GM12892 (cell line): ENCODE results near the gene RAPGEFL1. TPM values are rescaled to one million over a fixed set of nuclear protein-coding genes. Genes with fewer than 3 reads are reported as not detected.
"Not testable (repeated sequence)": the region's sequence is repeated elsewhere in the genome, so short reads cannot be mapped to it uniquely, and the experiment has no call there.

Experiments used
- DNase-seq: peaks from one replicate; pipeline ENCODE4 v3.0.0; 2011; ENCODE audit not compliant: insufficient read length
- FAIRE-seq: peaks from 2 replicates; lab custom pipeline; 2011; peaks lifted over from hg19 to GRCh38; lab: Jason Lieb, UNC
- POLR2A ChIP-seq: IDR thresholded peaks from 2 replicates; pipeline ENCODE4 v1.6.1; 2011; ENCODE audit warnings: low read depth, low read length, control low read depth
- POLR2AphosphoS5 ChIP-seq: IDR thresholded peaks from 2 replicates; pipeline ENCODE4 v1.6.1; 2011; ENCODE audit warnings: low read depth, low read length, control low read depth
- TAF1 ChIP-seq: IDR thresholded peaks from 2 replicates; pipeline ENCODE4 v1.6.1; 2011; ENCODE audit warnings: low read depth, mild to moderate bottlenecking, control low read depth, low read length, borderline replicate concordance
- polyA plus RNA-seq: library from polyadenylated mRNA; unstranded; fragments of >200 nt; gene quantifications from one replicate; pipeline ENCODE4 v1.2.1, GENCODE V29; 2012; ENCODE audit warnings: missing spikeins, inconsistent platforms; ENCODE audit not compliant: missing spikeins

Gene RAPGEFL1, protein sequence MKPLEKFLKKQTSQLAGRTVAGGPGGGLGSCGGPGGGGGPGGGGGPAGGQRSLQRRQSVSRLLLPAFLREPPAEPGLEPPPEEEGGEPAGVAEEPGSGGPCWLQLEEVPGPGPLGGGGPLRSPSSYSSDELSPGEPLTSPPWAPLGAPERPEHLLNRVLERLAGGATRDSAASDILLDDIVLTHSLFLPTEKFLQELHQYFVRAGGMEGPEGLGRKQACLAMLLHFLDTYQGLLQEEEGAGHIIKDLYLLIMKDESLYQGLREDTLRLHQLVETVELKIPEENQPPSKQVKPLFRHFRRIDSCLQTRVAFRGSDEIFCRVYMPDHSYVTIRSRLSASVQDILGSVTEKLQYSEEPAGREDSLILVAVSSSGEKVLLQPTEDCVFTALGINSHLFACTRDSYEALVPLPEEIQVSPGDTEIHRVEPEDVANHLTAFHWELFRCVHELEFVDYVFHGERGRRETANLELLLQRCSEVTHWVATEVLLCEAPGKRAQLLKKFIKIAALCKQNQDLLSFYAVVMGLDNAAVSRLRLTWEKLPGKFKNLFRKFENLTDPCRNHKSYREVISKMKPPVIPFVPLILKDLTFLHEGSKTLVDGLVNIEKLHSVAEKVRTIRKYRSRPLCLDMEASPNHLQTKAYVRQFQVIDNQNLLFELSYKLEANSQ
- 4.1 TPM for polyA plus RNA-seq

DNA sequence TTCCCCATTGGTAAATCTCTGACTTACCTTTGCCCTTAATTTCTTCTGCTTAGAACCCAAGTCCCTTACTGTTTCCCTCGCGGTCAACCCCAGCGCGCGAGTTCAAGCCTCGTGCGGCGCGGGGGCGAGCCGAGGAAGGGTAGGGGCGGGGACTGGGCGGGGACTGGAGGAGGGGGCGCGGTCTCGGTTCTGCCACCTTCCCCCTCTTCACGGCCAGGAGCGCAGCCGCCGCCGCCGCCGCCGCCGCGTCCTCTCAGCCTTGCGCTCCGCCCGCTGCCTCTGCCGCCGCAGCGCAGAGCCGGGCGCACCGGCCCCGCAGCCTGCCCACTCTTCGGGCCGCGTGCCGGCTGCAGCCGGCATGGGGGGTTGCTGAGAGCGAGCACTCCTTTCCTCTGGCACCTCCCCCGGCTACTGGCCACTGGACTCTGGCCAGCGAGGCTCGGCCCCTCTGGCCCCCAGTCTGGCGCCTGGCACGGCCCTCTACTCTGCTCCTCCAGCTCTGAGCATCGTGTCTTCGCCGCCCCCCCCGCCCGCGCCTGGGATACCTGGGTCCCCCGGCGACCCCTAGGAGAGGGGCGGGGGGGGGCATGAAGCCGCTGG lies at the start of gene RAPGEFL1:
Gene RAPGEFL1, plus strand, starts transcription at position 196 of the 600 bp plus-strand sequence. Its CDS starts 392 bp downstream, at position 588.
- peak; percentile 85 for FAIRE-seq
- DNase-seq, result peak; percentile 85
- no peak for TF ChIP-seq TAF1
- TF ChIP-seq POLR2A, result no peak
- TF ChIP-seq POLR2AphosphoS5, result no peak

GRCh38 chr17:40129498-40129897 lies 47.8 kb upstream of the RAPGEFL1 start:
- DNase-seq (no peak), FAIRE-seq (no peak)
- no peak for TF ChIP-seq POLR2AphosphoS5
- TF ChIP-seq TAF1, result no peak

- no peak; the same call in 1 of the 2 replicates for TF ChIP-seq POLR2A
- TF ChIP-seq POLR2AphosphoS5, result no peak; the same call in 1 of the 2 replicates
- FAIRE-seq (no peak), DNase-seq (no peak)
Observed at GRCh38 chr17:40130352-40131042, 46.8 kb upstream of the RAPGEFL1 start.

DNA sequence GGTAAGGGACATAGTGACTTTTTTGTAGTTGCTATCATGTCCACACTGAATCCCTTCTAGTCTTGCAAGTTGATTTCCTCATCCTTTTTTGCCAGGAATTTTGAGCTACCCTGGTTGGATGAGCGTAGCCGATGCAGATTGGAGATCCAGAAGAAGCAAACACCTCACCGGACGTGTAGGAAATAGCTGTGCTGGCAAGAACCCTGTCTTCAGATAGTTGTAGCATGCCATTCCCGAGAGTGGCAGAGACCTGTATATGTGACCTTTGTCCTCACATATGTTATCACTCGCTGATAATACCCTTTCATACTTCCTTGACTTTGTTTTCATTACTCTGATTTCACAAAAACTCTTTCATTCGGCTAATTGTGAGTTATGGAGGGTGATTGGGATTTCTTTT lies 43.1 kb upstream of the RAPGEFL1 start:
- TF ChIP-seq TAF1 (no peak), POLR2A (no peak), POLR2AphosphoS5 (no peak)
- DNase-seq (no peak), FAIRE-seq (no peak)

DNA sequence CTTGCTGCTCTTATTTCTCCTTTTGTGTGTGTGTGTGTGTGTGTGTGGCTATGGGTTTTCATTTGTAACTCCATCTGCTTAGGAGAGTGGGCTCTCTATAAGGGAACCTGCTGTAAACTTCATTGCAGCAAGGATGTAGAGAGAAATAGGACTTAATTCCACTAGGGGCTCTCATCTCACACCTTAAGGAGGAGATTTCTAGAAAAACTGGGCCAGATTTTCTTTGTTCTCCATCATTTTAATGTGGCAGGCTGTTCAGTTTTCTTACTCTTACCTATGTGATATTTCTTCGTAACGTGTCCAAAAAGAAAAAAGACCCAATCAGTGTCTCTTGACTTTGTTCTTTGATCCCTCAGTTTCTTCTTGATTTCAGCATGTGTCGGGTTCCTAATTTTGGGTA lies 41.5 kb upstream of the RAPGEFL1 start:
- DNase-seq (no peak), FAIRE-seq (no peak)
- TF ChIP-seq POLR2AphosphoS5 (no peak), TAF1 (no peak), POLR2A (no peak)

DNA sequence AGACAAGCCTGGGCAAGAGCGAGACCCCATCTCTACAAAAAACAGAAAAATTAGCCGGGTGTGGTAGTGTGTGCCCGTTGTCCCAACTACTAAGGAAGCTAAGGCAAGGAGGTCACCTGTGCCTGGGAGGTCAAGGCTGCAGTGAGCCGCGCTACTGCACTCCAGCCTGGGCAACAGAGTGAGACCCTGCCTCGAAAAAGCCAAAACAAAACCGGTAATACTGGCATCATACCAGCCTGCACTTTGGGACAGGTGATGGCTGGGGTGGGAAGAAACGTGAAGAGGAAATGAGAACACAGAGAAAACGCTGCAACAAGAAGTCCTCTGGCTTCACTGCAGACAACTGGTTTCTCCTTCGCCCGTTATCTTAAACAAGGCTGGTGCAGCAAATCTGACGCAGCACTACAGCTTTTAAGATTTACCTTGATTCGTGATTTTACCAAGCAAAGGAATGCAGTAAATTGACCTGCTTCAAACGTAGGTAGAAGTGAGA lies 37.7 kb upstream of the RAPGEFL1 start:
- DNase-seq (no peak), FAIRE-seq (no peak)
- TF ChIP-seq TAF1 (no peak), POLR2AphosphoS5 (no peak), POLR2A (no peak)

- DNase-seq, FAIRE-seq: not testable (repeated sequence)
Observed at GRCh38 chr17:40143166-40143565, 34.1 kb upstream of the RAPGEFL1 start.

- TF ChIP-seq POLR2A, result no peak
- no peak for TF ChIP-seq POLR2AphosphoS5
- no peak for TF ChIP-seq TAF1
- FAIRE-seq, result no peak
- no peak for DNase-seq
Observed at GRCh38 chr17:40145476-40145875, 31.8 kb upstream of the RAPGEFL1 start.

DNA sequence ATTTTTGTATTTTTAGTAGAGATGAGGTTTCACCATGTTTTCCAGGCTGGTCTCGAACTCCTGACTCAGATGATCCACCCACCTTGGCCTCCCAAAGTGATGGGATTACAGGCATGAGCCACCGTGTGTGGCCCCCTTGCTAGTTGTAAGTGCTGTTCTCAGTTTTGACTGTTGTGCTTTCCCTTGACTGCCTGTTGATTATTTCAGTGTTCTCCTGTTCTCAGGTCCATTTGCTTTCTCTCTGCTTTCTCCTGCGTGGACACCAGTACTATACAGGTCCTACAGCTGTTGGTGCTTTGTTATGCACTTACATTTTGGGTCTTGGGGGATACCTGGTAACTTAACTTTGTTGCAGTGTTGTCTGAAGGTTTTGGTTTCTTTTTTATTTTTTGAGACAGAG lies 28.7 kb upstream of the RAPGEFL1 start:
- TF ChIP-seq TAF1 (no peak), POLR2A (no peak), POLR2AphosphoS5 (no peak)
- DNase-seq (no peak), FAIRE-seq (no peak)

DNA sequence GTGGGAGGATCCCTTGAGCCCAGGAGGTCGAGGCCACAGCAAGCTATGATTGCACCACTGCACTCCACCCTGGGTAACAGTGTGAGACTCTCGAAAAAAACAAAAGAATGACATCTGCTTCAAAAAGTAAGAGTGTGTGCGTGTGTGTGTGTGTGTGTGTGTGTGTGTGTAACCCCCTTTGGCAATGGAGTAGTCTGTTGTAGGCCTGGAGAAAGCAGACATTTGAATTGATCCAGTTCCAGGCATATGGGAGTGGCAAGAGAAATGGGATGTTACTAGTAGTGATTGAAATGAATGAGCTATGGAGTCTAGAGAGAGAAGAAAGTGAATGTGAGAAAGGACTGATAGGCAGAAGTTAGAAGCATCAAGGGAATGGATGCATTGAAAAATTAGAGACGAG lies 27.0 kb upstream of the RAPGEFL1 start:
- no peak for TF ChIP-seq TAF1
- no peak for DNase-seq
- no peak for FAIRE-seq

DNA sequence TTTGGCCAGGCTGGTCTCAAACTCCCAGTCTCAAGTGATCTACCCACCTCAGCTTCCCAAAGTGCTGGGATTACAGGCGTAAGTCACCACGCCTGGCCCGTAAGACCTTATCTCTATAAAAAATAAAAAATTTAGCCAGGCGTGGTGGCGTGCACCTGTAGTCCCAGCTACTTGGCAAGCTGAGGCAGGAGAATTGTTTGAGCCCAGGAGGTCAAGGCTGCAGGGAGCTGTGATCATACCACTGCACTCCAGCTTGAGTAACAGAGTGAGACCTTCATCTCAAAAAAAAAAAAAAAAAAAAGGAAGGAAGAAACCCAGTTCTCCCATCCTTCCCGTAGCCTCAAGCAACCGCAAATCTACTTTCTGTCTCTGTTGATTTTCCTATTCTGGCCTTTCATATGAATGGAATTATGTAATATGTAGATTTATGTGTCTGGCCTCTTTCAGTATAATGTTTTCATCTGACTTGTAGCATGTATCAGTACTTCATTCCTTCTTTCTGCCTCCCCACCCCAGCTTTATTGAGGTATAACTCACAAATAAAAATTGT lies 25.8 kb upstream of the RAPGEFL1 start:
- no peak for TF ChIP-seq POLR2A
- TF ChIP-seq POLR2AphosphoS5, result no peak
- TF ChIP-seq TAF1, result no peak
- no peak for DNase-seq
- FAIRE-seq, result no peak
